Measurements from ENCODE around the gene NINL.
"Not testable (repeated sequence)": the region's sequence is repeated elsewhere in the genome, so short reads cannot be mapped to it uniquely, and the experiment has no call there.

The NINL gene

GRCh38 chr20:25608774-25609173 lies 23.4 kb upstream of the NINL start:
- H3K4me1 ChIP-seq (ENCODE audit: insufficient read depth, low read length), result no peaks in the 10 kb centered on the region
- H2AFZ ChIP-seq (ENCODE audit: low read depth, low read length), result no peak overlapping the region
- H3K4me3 ChIP-seq (ENCODE audit: low read length), result no peak overlapping the region
- H3K9me3 ChIP-seq (ENCODE audit: low read length), result no peaks in the 10 kb centered on the region
- H3K36me3 ChIP-seq (ENCODE audit: insufficient read depth, low read length), result peaks cover 2% of the 10 kb centered on the region
- H3K27me3 ChIP-seq (ENCODE audit: insufficient read depth, low read length), result no peaks in the 10 kb centered on the region

DNA sequence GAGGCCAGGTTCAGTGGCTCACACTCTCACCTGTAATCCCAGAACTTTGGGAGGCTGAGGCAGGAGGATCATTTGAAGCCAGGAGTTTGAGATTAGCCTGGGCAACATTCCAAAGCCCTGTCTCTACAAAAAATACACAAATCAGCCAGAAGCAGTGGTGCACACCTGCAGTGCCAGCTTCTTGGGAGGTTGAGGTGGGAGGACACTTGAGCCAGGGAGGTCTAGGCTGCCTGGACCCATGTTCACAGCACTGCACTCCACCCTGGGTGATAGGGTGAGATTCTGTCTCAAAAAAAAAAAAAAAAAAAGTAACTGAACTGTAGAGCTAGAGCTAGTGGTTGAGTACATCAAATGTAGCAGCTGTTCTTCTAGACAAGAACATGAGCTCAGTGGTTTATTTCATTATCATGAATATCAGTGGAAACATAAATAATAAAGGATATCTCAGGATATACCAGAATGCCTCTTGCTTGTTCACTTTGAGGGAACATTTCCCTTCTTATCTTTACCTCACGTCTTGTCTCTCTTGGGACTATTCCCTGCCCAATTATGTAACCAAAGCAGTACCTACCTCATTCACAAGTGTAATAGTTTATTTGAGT lies 20.9 kb upstream of the NINL start:
- Histone ChIP-seq H3K4me1 (ENCODE audit: insufficient read depth, low read length) (no peaks in the 10 kb centered on the region), H2AFZ (ENCODE audit: low read depth, low read length) (no peak overlapping the region), H3K36me3 (ENCODE audit: insufficient read depth, low read length) (no peaks in the 10 kb centered on the region), H3K27me3 (ENCODE audit: insufficient read depth, low read length) (no peaks in the 10 kb centered on the region), H3K9me3 (ENCODE audit: low read length) (no peaks in the 10 kb centered on the region), H3K4me3 (ENCODE audit: low read length) (no peak overlapping the region)

GRCh38 chr20:25605148-25605547 lies 19.8 kb upstream of the NINL start:
- Histone ChIP-seq H3K4me1 (ENCODE audit: insufficient read depth, low read length) (no peaks in the 10 kb centered on the region), H3K9me3 (ENCODE audit: low read length) (no peaks in the 10 kb centered on the region), H2AFZ (ENCODE audit: low read depth, low read length) (no peak overlapping the region), H3K4me3 (ENCODE audit: low read length) (no peak overlapping the region), H3K36me3 (ENCODE audit: insufficient read depth, low read length) (no peaks in the 10 kb centered on the region), H3K27me3 (ENCODE audit: insufficient read depth, low read length) (no peaks in the 10 kb centered on the region)

DNA sequence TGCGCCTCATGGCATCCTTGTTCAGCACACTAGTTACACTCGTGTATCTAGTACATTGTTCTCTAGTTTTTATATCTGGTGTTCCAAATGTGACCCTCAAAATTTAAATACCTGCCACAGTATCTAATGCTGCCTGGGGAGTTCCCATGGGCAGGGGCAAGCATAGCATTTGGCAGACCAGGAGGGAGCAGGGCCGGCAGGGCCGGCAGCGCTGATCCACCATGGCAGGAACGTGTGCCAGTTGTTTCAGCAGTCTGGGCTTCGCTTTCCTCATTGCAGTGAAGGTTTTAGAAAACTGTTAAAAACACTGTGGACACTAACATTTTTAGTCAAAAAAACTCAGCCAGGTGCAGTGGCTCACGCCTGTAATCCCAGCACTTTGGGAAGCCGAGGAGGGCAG lies 19.3 kb upstream of the NINL start:
- Histone ChIP-seq H2AFZ (ENCODE audit: low read depth, low read length) (no peak overlapping the region), H3K4me1 (ENCODE audit: insufficient read depth, low read length) (no peaks in the 10 kb centered on the region), H3K27me3 (ENCODE audit: insufficient read depth, low read length) (no peaks in the 10 kb centered on the region), H3K36me3 (ENCODE audit: insufficient read depth, low read length) (no peaks in the 10 kb centered on the region), H3K4me3 (ENCODE audit: low read length) (no peak overlapping the region), H3K9me3 (ENCODE audit: low read length) (no peaks in the 10 kb centered on the region)

- H3K9me3 ChIP-seq (ENCODE audit: low read length); H3K4me3 ChIP-seq (ENCODE audit: low read length); H3K36me3 ChIP-seq (ENCODE audit: insufficient read depth, low read length); H3K27me3 ChIP-seq (ENCODE audit: insufficient read depth, low read length); H2AFZ ChIP-seq (ENCODE audit: low read depth, low read length); H3K4me1 ChIP-seq (ENCODE audit: insufficient read depth, low read length): not testable (repeated sequence)
These were observed 17.6 kb upstream of the NINL start for GRCh38 chr20:25602914-25603309.

DNA sequence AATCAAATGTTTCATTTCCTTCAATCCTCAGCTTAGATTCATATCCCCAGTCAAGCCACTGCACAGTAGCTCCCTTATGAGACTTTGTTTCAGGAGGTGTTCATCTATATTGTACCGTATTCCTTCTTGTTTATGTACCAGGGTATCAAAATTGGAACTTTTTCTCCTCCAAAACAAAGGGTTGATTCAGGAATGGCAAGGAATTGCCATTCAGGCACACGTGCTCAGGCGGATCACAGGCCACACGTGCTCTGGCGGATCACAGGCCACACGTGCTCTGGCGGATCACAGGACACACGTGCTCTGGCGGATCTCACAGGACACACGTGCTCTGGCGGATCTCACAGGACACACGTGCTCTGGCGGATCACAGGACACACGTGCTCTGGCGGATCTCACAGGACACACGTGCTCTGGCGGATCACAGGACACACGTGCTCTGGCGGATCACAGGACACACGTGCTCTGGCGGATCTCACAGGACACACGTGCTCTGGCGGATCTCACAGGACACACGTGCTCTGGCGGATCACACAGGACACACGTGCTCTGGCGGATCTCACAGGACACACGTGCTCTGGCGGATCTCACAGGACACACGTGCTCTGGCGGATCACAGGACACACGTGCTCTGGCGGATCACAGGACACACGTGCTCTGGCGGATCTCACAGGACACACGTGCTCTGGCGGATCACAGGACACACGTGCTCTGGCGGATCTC lies 17.0 kb upstream of the NINL start:
- not testable (repeated sequence) for H3K9me3 ChIP-seq (ENCODE audit: low read length); H3K27me3 ChIP-seq (ENCODE audit: insufficient read depth, low read length); H2AFZ ChIP-seq (ENCODE audit: low read depth, low read length); H3K4me3 ChIP-seq (ENCODE audit: low read length); H3K4me1 ChIP-seq (ENCODE audit: insufficient read depth, low read length); H3K36me3 ChIP-seq (ENCODE audit: insufficient read depth, low read length)

GRCh38 chr20:25601659-25602058 lies 16.3 kb upstream of the NINL start:
- Histone ChIP-seq H2AFZ (ENCODE audit: low read depth, low read length) (no peak overlapping the region), H3K27me3 (ENCODE audit: insufficient read depth, low read length) (no peaks in the 10 kb centered on the region), H3K4me3 (ENCODE audit: low read length) (no peak overlapping the region), H3K9me3 (ENCODE audit: low read length) (no peaks in the 10 kb centered on the region), H3K36me3 (ENCODE audit: insufficient read depth, low read length) (no peaks in the 10 kb centered on the region), H3K4me1 (ENCODE audit: insufficient read depth, low read length) (no peaks in the 10 kb centered on the region)

- Histone ChIP-seq H3K4me3 (ENCODE audit: low read length) (no peak overlapping the region), H3K36me3 (ENCODE audit: insufficient read depth, low read length) (no peaks in the 10 kb centered on the region), H3K9me3 (ENCODE audit: low read length) (no peaks in the 10 kb centered on the region), H2AFZ (ENCODE audit: low read depth, low read length) (no peak overlapping the region), H3K4me1 (ENCODE audit: insufficient read depth, low read length) (no peaks in the 10 kb centered on the region), H3K27me3 (ENCODE audit: insufficient read depth, low read length) (no peaks in the 10 kb centered on the region)
These were observed 15.3 kb upstream of the NINL start for GRCh38 chr20:25600632-25601031.

GRCh38 chr20:25592135-25592852 lies 7.0 kb upstream of the NINL start:
- H3K4me1 ChIP-seq (ENCODE audit: insufficient read depth, low read length), result peaks cover 6% of the 10 kb centered on the region
- no peaks in the 10 kb centered on the region for H3K36me3 ChIP-seq (ENCODE audit: insufficient read depth, low read length)
- H2AFZ ChIP-seq (ENCODE audit: low read depth, low read length), result no peak overlapping the region
- no peak overlapping the region for H3K4me3 ChIP-seq (ENCODE audit: low read length)
- H3K27me3 ChIP-seq (ENCODE audit: insufficient read depth, low read length), result no peaks in the 10 kb centered on the region
- no peaks in the 10 kb centered on the region for H3K9me3 ChIP-seq (ENCODE audit: low read length)

DNA sequence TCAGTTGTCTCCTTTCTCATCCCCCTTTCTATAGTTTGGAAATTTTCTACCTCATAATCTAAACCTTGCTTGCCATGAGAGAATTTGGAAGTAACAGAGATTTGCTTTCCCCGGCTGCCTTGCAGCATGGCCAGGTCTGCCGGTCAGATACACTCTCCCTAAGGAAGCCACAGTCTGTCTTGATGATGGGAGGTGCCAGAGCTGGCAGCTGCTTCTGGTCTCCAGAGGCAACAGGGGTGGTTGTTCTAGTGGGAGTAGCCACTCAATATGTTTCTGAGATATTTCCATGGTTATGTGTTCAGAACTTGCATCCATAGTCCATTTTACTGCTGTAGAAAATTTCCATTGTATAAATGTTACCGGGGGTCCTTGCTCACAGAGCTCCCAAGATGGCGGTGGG lies 5.4 kb upstream of the NINL start:
- H2AFZ ChIP-seq (ENCODE audit: low read depth, low read length); H3K36me3 ChIP-seq (ENCODE audit: insufficient read depth, low read length); H3K27me3 ChIP-seq (ENCODE audit: insufficient read depth, low read length); H3K4me3 ChIP-seq (ENCODE audit: low read length); H3K4me1 ChIP-seq (ENCODE audit: insufficient read depth, low read length); H3K9me3 ChIP-seq (ENCODE audit: low read length): not testable (repeated sequence)

GRCh38 chr20:25588491-25588890 lies 3.2 kb upstream of the NINL start:
- H3K27me3 ChIP-seq (ENCODE audit: insufficient read depth, low read length), result no peaks in the 10 kb centered on the region
- no peak overlapping the region for H3K4me3 ChIP-seq (ENCODE audit: low read length)
- H3K9me3 ChIP-seq (ENCODE audit: low read length), result no peaks in the 10 kb centered on the region
- H2AFZ ChIP-seq (ENCODE audit: low read depth, low read length), result no peak overlapping the region
- peaks cover 6% of the 10 kb centered on the region for H3K4me1 ChIP-seq (ENCODE audit: insufficient read depth, low read length)
- H3K36me3 ChIP-seq (ENCODE audit: insufficient read depth, low read length), result no peaks in the 10 kb centered on the region

DNA sequence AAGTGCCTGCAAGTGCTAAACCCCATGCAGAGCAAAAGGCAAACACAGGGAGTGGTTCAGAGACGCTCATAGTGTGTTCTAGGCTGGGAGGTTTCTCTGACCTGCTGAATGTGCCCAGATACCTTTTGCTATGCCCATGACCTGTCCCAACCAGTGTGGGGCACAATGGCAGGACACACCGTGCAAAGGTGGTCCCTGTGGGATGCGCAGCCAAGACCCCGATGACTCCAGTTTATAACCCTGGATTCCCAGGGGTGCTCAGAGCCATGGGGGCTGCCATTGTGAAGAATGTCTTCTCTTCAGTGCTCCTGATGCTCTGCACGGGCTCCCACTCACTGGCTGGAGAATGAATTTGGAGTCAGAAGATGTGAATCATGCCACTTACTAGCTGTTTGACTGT lies 2.2 kb upstream of the NINL start:
- no peak overlapping the region for H3K4me3 ChIP-seq (ENCODE audit: low read length)
- H3K4me1 ChIP-seq (ENCODE audit: insufficient read depth, low read length), result peaks cover 2% of the 10 kb centered on the region
- no peaks in the 10 kb centered on the region for H3K27me3 ChIP-seq (ENCODE audit: insufficient read depth, low read length)
- H3K9me3 ChIP-seq (ENCODE audit: low read length), result no peaks in the 10 kb centered on the region
- H3K36me3 ChIP-seq (ENCODE audit: insufficient read depth, low read length), result no peaks in the 10 kb centered on the region
- H2AFZ ChIP-seq (ENCODE audit: low read depth, low read length), result no peak overlapping the region

GRCh38 chr20:25586877-25587276 lies 1.5 kb upstream of the NINL start:
- Histone ChIP-seq H3K36me3 (ENCODE audit: insufficient read depth, low read length) (no peaks in the 10 kb centered on the region), H3K4me1 (ENCODE audit: insufficient read depth, low read length) (no peaks in the 10 kb centered on the region), H3K9me3 (ENCODE audit: low read length) (no peaks in the 10 kb centered on the region), H3K4me3 (ENCODE audit: low read length) (no peak overlapping the region), H3K27me3 (ENCODE audit: insufficient read depth, low read length) (no peaks in the 10 kb centered on the region), H2AFZ (ENCODE audit: low read depth, low read length) (no peak overlapping the region)

All from neuron (in vitro differentiated cells).